Central memory CD4-positive, alpha-beta T cell (primary cell): ENCODE data around the gene VPS35L.
"Not testable (repeated sequence)": the region's sequence is repeated elsewhere in the genome, so short reads cannot be mapped to it uniquely, and the experiment has no call there.

Experiments
- DNase-seq: peaks from one replicate; pipeline ENCODE4 v3.0.0; 2022

The VPS35L gene

DNA sequence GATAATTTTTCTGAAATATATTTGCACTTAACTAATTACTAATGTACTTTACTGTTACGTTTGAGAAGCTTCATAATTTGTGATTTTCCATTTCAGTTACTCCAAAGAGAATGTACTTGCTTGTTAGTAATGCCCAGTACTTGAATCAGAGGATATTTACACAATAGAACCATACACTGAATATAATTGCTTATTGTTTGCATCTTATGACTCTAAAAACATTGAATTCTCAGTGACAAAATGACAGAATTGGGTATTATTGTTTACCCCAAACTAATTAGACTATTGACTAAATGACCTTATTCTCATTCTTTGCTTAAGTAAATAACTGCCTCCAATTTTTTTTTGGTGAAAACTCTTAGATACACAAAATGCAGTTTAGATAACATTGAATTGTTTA, 22.9 kb upstream of the VPS35L start:
- no peak for DNase-seq

DNA sequence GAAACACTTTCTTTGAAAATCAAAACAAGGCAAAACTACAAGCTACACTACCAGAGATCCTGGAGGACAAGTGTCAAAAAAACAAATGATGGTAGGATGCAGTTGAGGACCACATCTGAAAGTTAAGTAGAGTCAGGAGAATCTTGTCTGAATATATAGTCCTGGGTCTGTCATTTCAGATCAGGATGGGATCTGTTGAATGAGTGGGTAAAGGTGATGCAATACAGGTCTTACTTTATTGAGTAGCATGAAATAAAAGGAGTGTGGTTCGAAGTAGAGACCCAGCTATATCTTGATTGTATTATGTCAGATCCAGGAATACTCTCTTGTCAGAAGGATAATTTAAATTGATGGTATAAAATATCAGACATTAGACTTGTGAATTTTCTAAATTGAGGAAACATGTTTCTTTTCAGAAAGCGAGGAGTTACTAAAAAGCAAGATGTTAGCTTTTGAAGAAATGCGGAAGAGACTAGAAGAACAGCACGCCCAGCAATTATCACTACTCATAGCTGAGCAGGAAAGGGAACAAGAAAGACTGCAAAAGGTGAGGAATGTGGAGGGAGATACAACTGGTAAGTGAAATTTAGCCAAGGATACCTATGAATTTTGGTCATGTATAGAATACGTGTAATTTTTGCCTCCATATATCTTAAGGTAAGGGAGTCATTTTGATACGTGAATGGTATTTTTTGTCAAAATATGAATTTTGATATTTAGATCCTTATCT, 15.1 kb upstream of the VPS35L start:
- no peak for DNase-seq

DNA sequence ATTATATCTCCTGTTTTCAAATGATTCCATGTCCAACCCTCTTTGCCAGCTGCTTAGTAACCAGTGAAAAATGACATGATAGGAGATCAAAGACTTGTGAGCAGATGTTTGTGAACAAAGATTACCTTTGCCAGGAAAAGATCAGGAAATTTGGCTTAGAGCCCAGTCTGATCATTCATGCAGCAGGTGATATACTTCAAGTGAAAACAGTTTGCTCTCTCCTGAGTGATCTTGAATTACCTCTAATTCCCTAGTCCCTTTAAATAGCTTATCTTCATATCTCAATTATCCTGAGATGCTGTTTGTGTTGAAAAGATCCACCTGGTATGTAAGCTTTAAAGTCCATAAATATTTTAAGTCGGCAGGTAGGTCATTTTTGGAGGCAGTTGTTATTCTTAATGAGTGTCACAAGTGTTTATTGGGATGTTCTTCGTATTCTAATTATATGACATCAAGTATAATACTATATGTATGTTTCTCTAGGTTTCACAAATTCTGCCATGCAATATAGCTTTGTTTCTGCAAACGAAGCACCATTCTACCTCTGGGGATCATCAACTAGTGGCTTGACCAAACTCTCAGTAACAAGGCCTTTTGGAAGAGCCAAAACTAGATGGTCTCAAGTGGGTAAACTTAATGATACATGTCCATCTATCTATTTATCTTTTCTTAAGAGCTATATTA, 13.2 kb upstream of the VPS35L start:
- DNase-seq, result no peak

DNA sequence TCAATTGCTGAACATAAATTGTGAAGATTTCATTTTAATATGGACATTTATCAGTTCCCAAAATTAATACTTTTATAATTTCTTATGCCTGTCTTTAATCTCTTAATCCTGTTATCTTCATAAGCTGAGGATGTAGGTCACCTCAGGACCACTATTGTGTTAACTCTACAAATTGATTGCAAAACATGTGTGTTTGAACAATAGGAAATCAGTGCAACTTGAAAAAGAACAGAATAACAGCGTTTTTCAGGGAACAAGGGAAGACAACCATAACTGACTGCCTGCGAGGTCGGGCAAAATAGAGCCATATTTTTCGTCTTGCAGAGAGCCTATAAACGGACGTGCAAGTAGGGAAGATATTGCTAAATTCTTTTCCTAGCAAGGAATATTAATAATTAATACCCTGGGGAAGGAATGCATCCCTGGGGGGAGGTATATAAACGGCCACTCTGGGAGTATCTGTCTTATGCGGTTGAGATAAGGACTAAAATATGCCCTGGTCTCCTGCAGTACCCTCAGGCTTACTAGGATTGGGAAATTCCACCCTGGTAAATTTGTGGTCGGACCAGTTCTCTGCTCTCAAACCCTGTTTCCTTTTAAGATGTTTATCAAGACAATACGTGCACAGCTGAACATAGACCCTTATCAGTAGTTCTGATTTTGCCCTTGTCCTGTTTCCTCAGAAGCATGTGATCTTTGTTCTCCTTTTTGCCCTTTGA, 12.1 kb upstream of the VPS35L start:
- not testable (repeated sequence) for DNase-seq

DNA sequence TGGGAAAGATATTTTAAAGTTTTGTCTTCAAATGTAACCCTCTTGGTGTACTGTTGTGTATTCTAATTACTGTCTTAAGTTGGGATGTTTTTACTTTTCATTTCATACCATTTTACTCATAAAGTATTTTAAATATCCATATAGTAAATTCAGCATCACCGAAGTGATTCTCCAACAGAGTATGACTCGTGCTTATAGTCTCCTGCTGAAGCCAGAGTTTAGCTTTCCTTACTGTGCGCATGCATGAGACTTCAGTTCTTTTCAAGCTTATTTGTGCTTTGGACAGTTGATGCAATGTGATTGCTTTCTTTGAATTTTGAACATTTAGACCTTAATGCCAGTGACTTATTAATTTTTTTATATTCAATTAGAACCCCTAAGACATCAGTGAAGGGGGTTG, 7.4 kb upstream of the VPS35L start:
- DNase-seq, result no peak

DNA sequence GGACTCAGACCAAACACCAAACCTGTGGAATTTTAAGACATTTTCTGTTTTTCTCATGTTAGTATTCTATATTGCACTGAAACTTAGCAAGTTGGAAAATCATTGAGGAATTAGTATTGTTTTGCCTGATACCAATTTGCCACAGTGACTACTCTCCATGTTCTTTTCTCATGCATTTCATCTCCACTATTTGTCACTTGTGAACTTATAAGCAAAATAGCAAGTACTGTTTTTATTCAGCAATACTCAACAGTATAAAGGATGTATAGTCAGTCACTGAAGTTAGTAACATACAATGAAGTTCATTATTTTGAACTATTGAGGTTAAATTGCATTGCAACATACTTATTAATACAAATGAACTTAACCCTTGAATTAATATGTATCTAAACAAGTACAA, 5.8 kb upstream of the VPS35L start:
- no peak for DNase-seq

DNA sequence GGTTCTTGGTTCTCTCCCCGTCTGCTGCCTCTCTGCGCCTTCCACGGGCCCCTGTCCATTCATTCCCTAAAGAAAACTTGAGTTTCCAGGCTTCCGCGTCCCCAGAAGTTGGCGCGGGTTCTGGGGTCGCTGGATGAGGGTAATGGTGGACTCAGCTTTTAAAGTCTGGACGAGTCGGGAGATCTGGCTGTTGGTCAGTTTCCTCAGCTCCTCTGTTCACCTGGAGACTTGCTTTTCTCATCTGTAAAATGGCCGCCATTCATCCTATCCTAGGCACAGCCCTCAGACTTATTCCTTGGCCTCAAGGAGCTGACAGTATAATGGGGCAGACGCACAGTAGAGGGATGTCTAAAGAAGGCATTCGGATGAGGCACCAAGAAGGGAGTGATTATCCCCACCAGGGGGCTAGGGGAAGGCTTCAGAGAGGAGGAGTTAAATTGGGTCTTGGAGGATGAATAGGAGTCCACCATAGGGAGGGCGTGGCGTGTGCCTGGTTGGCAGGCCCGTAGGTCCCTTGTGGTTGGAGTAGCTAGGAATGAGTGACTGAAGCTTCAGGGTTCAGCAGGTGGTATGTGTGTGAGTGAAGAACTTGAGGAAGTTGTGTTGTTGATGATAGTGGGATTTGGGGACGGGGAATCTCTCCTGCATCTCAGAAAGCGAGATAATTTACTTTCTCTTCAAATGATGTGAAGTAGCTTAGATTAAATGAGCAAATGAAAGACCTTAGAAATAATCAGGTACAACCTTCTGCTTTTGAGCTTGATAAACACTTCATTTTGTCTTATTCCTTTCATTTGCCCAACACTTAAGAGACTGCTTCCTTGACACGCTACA, 652 bp downstream of the VPS35L start:
- DNase-seq, result peak; percentile 9

DNA sequence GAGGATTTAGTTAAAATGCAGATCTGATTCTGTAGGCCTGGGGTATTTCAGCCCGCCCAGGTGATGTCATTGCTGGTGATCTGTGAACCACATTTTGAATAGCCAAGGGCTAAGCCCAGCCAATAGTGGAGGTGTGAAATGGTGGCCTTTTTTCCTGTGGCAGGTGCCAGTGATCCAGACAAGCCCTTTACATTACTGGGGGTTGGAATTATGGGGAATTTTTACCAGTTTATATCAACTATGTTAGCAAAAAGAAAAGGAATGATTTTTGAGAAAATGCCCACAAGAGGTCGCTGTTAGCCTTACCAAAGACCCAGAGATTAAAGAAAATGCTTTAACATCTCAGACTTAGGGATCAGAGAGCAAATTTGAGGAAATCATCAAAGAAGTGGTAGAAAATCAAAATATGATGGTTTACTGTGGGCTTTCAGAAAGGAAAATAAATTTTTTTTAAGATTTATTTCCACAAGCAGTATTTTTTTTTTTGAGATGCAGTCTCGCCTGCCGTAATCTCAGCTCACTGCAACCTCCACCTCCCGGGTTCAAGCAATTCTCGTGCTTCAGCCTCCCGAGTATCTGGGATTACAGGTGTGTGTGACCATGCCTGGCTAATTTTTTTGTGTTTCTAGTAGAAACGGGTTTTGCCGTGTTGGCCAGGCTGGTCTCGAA, 3.9 kb downstream of the VPS35L start:
- peak; percentile 35 for DNase-seq

DNA sequence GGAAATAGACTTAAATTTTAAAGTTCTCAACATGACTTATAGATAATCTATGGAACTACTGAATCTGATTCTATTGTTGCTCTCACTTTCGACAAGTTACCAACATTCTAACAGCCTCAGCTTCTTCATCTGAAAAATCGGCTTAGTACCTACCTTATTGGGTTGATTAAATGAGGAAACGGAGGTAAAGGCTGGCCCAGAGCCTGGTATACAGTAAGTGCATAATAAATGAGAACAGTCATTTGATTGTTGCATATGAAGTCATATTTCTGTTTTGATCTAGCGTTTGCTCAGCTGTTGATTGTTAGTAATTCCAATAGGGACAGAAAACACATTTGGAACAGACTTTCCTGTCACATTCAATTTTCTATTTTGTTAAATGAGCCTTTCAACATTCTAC, 4.6 kb downstream of the VPS35L start:
- no peak for DNase-seq

DNA sequence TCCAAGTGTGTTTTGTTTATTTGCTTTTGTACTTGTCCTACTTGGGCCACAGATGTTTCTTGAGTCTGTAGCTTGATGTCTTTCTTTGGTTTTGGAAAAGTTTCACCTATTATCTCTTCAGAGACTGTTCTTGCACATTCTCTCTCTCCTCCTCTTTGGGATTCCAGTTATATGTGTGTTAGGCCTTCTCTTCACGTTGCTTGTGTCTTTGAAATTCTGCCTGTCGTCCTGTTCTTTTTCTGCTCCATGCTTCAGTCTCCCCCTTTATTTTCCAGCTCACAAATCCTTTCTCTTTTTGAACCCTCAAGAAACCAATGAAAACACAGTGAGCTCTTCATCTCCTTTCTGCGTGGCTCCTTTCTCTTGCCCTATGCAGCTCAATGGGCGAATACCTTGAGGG, 7.9 kb downstream of the VPS35L start:
- no peak for DNase-seq

DNA sequence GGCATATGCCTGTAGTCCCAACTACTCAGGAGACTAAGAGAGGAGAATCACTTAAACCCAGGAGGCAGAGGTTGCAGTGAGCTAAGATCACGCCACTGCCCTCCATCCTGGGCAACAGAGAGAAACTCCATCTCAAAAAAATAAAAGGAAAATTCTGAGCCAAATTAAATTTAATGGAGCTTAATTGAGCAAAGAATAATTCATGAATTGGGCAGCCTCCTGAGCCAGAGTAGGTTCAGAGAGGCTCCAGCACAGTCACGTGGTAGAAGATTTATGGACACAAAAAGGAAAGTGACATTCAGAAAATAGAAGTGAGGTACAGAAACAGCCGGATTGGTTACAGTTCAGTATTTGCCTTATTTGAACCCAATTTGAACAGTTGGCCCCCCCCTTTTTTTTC, 10.9 kb downstream of the VPS35L start:
- no peak for DNase-seq

DNA sequence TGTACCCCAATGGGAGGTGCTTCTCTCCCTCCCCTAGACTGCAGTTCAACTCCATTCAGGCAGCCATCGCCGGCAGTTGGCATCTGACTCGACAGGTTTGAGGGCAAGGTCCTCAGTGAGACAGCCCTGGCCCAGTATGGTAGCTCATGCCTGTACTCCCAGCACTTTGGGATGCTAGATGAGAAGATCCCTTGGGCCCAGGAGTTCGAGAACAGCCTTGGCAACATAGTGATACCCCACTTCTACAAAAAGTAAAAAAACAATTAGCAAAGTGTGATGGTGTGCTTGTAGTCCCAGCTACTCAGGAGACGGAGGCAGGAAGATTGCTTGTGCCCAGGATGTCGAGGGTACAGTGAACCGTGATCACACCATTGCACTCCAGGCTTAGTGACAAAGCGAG, 12.1 kb downstream of the VPS35L start:
- DNase-seq, result no peak

DNA sequence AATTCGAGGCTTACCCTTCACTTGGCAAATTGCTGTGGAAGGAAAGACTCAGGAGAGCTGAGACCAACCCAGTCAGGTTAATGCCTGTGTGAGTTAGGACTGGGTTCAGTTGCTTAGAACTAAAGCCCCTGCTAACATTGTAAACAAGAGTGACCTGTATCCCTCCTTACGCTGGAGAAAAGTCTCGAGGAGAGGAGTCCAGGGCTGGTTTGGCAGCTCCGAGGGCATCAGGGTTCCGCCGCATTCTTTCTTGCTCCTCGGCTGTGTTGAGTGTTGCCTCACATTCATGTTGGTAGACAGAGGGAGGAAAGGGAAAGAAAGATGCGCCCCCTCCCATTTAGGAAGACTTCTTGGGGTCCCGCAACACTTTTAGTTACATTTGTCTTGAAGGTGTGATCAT, 18.5 kb downstream of the VPS35L start:
- no peak for DNase-seq

DNA sequence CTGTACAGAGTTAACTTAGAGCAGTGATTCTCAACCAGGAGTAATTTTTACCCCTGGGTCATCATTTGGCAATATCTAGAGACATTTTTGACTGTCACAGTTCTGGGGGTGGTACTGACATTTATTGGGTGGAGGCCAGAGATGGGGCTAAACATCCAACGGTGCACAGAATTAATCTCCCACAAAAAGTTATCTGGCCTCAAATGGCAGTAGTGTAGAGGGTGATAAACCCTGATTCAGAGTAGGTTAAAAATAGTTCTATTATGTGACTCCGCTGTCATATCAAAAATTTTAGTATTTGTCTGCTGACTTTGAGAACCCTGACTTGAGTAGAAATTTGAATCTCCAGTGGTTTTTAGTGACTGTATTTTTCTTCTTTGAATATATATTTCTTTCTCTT, 19.1 kb downstream of the VPS35L start:
- DNase-seq, result no peak

DNA sequence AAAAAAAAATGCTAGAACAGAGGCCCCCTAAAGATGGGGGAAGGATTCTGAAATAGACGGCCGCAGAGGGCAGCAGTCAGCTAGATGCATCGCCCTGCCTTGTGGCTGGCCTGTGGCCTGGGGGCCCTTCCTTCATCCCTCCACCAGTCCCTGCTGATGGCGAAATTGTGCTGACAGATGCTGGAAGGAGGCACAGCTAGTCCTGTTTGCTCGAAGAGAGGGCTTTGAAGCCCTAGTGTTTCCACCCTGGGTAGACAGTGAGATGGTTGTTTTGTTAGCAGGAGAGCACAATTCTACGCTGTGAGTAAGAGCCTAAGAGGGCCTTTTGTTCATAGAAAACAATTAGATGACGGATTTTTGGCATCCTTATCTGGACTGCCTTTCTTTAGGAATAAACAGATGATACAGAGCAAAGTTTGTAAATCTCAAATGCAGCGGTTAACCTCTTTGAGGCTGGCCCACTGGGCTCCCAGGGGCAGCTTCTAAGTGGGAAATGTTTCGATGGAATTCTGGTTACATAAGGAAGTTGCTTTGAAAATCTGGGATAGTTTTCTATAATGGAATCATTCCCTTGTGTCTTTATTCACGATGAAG, 23.0 kb downstream of the VPS35L start:
- DNase-seq, result no peak

DNA sequence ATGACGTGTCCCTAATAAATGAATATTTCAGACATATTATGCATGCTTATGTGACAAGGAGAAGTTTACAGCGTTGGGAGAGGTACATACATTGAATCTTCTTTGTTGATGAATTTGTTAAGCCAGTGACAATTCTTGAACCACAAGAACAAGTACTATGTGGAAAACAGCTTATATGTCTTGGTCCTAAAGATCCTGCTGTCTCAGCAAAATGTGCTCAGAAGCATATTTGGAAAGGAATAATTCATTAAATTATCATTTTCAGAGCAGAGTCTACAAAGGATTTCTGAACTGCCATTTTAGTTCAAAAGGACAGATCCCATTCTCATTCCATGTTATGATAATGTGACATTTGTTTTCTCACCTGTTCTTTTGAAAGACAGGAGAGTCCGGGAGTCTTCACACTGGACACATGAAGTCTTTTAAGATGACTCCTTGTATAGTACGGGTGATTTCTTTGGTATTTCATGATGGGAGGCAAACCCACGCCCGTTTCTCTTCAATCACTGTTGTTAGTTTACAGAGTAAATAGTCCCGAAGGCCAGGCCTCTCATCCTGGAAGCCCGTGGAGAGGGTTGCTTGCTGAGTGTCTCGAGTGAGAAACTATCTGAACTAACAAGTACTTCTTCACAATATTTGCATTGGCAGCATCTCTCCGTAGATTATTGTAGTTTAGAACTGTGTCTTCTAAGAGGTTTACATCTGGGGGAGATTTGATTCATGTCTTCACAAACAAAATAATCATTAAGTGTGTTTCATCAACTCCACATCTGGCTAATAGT, 26.7 kb downstream of the VPS35L start:
- no peak for DNase-seq

DNA sequence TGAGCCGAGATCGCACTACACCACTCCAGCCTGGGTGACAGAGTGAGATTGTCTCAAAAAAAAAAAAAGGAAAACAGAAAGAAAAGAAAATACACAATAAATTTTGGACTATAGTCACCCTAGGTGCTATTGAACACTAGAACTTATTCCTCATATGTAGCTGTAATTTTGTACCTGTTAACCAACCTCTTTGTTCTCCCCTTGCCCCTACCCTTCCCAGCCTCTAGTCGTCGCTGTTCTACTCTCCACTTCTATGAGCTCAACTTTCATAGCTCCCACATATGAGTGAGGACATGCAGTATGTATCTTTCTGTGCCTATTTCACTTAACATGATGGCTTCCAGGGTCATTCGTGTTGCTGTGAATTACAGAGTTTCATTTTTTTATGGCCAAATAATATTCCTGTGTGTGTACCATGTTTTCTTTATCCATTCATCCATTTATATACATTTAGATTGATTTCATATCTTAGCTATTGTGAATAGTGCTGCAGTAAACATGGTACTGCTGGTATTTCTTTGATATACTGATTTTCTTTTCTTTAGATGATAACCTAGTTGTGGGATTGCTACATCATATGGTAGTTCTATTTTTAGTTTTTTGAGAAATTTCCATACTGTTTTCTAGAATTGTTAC, 28.3 kb downstream of the VPS35L start:
- peak; percentile 14 for DNase-seq

DNA sequence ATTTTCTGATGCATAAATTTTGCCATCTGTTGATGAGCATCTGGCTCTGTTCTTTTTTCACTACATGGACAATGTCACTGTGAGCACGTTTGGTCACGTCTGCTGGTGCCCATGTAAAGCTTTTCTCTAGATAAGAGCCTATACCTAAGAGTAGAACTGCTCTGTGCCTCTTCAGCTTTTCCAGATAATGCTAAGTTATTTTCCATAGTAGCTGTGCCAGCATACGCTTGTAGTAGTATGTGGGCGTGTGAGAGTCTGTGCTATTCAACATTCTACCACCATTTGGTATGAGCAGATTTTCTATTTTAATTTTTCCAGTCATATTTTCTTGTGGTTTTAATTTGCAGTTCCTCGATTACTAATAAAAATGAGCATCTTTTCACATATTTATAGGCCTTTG, 33.2 kb downstream of the VPS35L start:
- no peak for DNase-seq

DNA sequence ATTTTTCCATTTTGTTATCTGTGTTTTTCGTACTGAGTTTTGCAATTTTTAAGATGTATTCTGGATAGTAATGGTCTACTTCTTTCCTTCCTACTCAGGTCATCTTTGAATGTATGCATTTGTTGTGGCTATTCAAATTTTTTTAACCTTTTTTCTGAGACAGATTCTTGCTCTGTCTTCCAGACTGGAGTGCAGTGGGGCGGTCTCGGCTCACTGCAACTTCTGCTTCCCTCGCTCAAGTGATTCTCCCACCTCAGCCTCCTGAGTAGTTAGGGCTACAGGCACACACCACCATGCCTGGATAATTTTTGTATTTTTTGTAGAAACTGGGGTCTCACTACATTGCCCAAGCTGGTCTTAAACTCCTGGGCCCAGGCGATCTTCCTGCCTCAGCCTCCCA, 33.6 kb downstream of the VPS35L start:
- no peak for DNase-seq

DNA sequence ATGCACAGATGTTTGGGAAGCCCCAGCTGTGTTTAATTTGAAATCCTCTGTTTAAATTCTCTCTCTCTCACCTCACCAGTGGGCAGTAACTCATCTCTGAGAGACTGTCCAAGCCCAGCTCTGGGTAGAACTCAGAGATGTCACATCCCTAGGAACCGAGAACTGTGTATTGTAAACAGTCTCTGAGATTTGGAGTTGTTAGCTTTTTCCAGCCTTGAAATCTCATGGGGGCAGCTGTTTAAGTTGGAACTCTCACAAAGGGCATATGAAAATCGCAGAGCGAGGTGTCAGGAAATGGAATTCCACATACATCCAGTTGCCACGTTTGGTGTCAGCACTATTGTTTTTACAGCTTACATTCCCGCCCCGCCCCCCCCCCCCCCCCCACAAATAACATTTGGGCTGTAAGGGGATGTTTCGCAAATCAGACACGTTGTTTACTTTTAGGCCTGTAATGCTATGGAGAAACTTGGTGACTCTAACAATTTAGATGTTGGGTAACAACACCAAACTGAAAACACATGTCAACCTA, 34.3 kb downstream of the VPS35L start:
- no peak for DNase-seq
